Measurements from ENCODE around the gene TSPAN11.

Gene TSPAN11

DNA sequence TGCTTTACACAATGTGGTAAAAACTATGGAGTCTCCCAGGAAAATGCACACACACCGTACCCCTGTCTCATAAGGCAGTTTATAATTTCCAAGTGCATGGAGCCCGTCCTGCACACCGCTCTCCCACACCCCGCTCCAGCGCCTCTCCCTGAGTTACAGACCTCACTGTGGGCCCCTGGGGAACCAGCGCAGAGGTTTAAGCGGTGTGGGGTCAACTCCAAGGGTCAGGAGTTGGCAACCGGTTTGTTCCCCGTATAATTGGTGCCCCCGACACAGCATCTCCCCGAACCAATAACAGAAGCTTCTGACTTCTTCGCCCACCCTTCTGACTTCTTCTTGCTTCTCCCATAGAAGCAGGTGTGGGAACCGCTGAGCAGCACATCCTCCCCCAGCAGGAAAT is 88.7 kb downstream of the TSPAN11 start:
- Histone ChIP-seq H3K9ac (no peak overlapping the region), H3K4me3 (no peak overlapping the region), H3K4me1 (peaks cover 0 to 21% (median 12%) of the 10 kb centered on the region in 10 experiments; a peak in 14 of 20 replicates), H4K20me1 (no peaks in the 10 kb centered on the region), H3K36me3 (no peaks in the 10 kb centered on the region), H3K9me3 (replicated peaks in 1 of 11) (0 out of 22 replicates have a peak, but pooled peaks cover 0 to 5% (median 0%) of the 10 kb centered on the region in 11 experiments), H3K27ac (no peak overlapping the region), H3K4me2 (no peak overlapping the region), H3K27me3 (no peaks in the 10 kb centered on the region)
- TF ChIP-seq Cebpa-rat (IDR thresholded peaks at IDR 0.05): no peak

DNA sequence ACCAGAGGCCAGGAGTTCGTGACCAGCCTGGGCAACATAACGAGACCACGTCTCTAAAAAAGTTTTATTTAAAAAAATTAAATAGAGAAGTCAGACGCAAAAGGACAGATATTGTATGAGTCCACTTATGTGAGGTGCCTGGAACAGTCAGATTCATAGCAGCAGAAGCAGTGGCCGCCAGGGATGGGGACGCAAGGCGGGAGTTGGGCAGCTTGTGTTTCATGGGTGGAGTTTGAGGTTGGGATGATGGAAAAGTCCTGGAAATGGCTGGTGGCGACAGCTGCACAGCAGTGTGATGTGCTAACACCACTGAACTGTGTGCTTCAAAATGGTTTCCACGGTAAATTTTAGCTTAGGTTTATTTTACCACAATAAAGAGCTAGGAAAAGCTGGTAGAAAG is 89.5 kb downstream of the TSPAN11 start:
- no peak for TF ChIP-seq Cebpa-rat (IDR thresholded peaks at IDR 0.05)

DNA sequence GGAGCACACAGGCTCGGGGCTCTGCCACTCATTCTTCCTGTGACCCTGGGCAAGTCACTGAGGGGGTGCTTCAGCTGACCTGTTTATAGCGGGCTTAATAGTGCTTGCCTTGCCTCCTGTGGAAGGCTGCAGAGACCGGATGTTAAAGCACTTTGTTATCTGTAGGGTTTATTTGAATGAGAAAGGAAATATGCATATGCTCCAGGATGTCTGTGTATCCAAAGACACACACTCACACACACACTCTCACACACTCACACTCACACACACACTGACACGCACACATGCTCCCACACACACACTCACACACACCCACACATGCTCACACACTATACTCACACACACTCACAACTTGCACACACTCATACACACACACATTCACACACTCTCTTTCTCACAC is 91.0 kb downstream of the TSPAN11 start:
- Histone ChIP-seq H3K4me2 (no peak overlapping the region), H3K4me3 (no peak overlapping the region), H3K36me3 (no peaks in the 10 kb centered on the region), H4K20me1 (no peaks in the 10 kb centered on the region), H3K27me3 (no peaks in the 10 kb centered on the region), H3K27ac (no peak overlapping the region), H3K9me3 (replicated peaks in 1 of 11) (0 out of 22 replicates have a peak, but pooled peaks cover 0 to 5% (median 0%) of the 10 kb centered on the region in 11 experiments), H3K4me1 (peaks cover 0 to 23% (median 12%) of the 10 kb centered on the region in 10 experiments; a peak in 14 of 20 replicates), H3K9ac (no peak overlapping the region)
- no peak for TF ChIP-seq Cebpa-rat (IDR thresholded peaks at IDR 0.05)

More for the DNA sequence above, 89.5 kb downstream of the TSPAN11 start:
- H3K27me3 ChIP-seq: no peaks in the 10 kb centered on the region
- no peak overlapping the region for H3K9ac ChIP-seq
- no peak overlapping the region for H3K4me2 ChIP-seq
- H3K36me3 ChIP-seq: no peaks in the 10 kb centered on the region
- H3K27ac ChIP-seq: no peak overlapping the region
- 0 out of 22 replicates have a peak, but pooled peaks cover 0 to 5% (median 0%) of the 10 kb centered on the region in 11 experiments for H3K9me3 ChIP-seq (replicated peaks in 1 of 11)
- no peaks in the 10 kb centered on the region for H4K20me1 ChIP-seq
- H3K4me1 ChIP-seq: peaks cover 0 to 23% (median 12%) of the 10 kb centered on the region in 10 experiments; a peak in 14 of 20 replicates
- H3K4me3 ChIP-seq: no peak overlapping the region

GRCh38 chr12:31018106-31018789 is 91.7 kb downstream of the TSPAN11 start:
- Histone ChIP-seq H3K4me3 (no peak overlapping the region), H3K9ac (no peak overlapping the region)
- TF ChIP-seq Cebpa-rat (IDR thresholded peaks at IDR 0.05): no peak

DNA sequence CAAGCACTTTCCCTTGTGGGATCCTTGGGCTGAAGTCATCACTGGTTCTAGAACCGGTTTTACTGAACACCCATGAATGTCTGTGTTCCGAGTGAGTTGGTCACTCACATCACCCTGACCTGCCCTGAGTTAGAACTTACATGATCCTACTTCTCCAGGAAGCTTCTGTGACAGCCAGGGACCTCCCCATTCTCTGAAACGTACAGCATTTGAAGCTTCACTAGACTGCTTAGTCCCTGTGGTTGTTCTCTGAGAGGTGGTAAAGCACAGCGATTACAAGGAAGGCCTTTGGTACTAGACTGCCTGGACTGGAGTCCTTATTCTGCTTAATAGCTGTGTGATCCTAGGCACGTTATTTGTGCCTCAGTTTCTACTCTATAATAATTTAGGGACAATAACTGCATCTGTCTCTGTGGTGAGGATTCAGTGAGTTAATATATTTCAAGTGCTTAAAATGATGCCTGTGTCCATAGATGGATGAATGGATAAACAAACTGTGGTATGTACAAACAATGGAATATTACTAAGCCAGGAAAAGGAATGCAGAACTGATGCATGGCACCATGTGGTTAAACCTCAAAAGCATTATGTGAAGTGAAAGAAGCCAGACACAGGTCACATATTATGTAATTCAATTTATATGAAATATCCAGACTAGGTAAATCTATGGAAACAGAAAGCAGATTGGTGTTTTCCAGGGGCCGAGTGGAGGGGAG is 92.4 kb downstream of the TSPAN11 start:
- Histone ChIP-seq H3K4me1 (peaks cover 0 to 23% (median 12%) of the 10 kb centered on the region in 10 experiments; a peak in 14 of 20 replicates), H3K4me3 (no peak overlapping the region), H3K27me3 (no peaks in the 10 kb centered on the region), H4K20me1 (no peaks in the 10 kb centered on the region), H3K9me3 (replicated peaks in 1 of 11) (0 out of 22 replicates have a peak, but pooled peaks cover 0 to 5% (median 0%) of the 10 kb centered on the region in 11 experiments), H3K36me3 (no peaks in the 10 kb centered on the region), H3K4me2 (peak overlapping the region in 8 of 11 experiments; percentile 13 to 68 (median 24); a peak in 9 of 22 replicates), H3K27ac (no peak overlapping the region), H3K9ac (no peak overlapping the region)
- TF ChIP-seq Cebpa-rat (IDR thresholded peaks at IDR 0.05): no peak

More at GRCh38 chr12:31018106-31018789, 91.7 kb downstream of the TSPAN11 start:
- Histone ChIP-seq H3K4me1 (peaks cover 0 to 23% (median 12%) of the 10 kb centered on the region in 10 experiments; a peak in 14 of 20 replicates), H3K4me2 (peak overlapping the region in 8 of 11 experiments; percentile 13 to 68 (median 24); a peak in 9 of 22 replicates), H3K27me3 (no peaks in the 10 kb centered on the region), H4K20me1 (no peaks in the 10 kb centered on the region), H3K27ac (no peak overlapping the region), H3K9me3 (replicated peaks in 1 of 11) (0 out of 22 replicates have a peak, but pooled peaks cover 0 to 5% (median 0%) of the 10 kb centered on the region in 11 experiments), H3K36me3 (no peaks in the 10 kb centered on the region)

- no peaks in the 10 kb centered on the region for H3K27me3 ChIP-seq
- H3K4me3 ChIP-seq: no peak overlapping the region
- no peaks in the 10 kb centered on the region for H3K36me3 ChIP-seq
- peak overlapping the region in 2 of 11 experiments; percentile 6 to 20; a peak in 2 of 22 replicates for H3K4me2 ChIP-seq
- H3K27ac ChIP-seq: no peak overlapping the region
- peaks cover 0 to 23% (median 12%) of the 10 kb centered on the region in 10 experiments; a peak in 14 of 20 replicates for H3K4me1 ChIP-seq
- H4K20me1 ChIP-seq: no peaks in the 10 kb centered on the region
- H3K9ac ChIP-seq: no peak overlapping the region
- no peak for TF ChIP-seq Cebpa-rat (IDR thresholded peaks at IDR 0.05)
- 0 out of 22 replicates have a peak, but pooled peaks cover 0 to 5% (median 0%) of the 10 kb centered on the region in 11 experiments for H3K9me3 ChIP-seq (replicated peaks in 1 of 11)
Observed at GRCh38 chr12:31019561-31019960, 93.0 kb downstream of the TSPAN11 start.

- H3K36me3 ChIP-seq: no peaks in the 10 kb centered on the region
- 0 out of 22 replicates have a peak, but pooled peaks cover 0 to 5% (median 0%) of the 10 kb centered on the region in 11 experiments for H3K9me3 ChIP-seq (replicated peaks in 1 of 11)
- no peaks in the 10 kb centered on the region for H4K20me1 ChIP-seq
- peaks cover 0 to 23% (median 12%) of the 10 kb centered on the region in 10 experiments; a peak in 14 of 20 replicates for H3K4me1 ChIP-seq
- no peak overlapping the region for H3K4me3 ChIP-seq
- TF ChIP-seq Cebpa-rat (IDR thresholded peaks at IDR 0.05): no peak
- no peak overlapping the region for H3K9ac ChIP-seq
- no peaks in the 10 kb centered on the region for H3K27me3 ChIP-seq
- peak overlapping the region in 2 of 11 experiments; percentile 6 to 20; a peak in 2 of 22 replicates for H3K4me2 ChIP-seq
- no peak overlapping the region for H3K27ac ChIP-seq
Observed at GRCh38 chr12:31019976-31020375, 93.4 kb downstream of the TSPAN11 start.

DNA sequence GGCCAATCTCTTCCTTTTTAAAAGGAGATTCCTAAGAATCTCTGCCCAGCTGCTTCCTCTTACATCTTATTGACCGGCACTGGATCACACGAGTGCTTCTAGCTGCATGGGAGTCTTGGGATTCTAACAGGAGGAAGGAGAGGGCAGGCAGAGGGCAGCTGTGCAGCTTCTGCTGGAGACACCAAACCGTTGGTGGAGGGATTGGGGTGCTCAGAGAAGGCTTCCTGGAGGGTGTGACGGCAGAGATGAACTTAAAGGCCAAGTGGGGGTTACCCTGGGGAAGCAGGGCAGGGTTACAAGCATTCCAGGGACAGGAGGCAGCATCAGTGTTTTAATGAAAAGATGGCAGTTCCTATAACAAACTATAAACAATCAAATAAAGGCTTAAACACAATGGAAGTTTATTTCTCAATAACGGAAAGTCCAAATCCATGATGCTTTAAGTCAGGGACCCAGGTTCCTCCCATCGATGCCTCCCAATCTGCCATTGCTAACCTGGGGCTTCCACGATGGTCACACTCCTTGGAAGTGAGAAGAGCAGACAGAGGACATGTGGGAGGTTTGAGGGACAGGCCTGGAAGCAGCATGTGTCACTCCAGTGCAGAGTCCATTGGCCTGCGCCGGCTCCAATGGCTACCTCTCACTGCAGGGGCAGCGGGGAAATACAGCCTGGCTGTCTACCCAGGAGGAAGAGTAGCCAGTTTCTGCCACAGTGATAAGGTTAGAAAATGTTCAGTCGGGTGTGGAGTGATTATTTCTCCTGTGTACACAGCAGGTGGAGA is 94.0 kb downstream of the TSPAN11 start:
- TF ChIP-seq Cebpa-rat (IDR thresholded peaks at IDR 0.05): no peak
- 0 out of 22 replicates have a peak, but pooled peaks cover 0 to 5% (median 0%) of the 10 kb centered on the region in 11 experiments for H3K9me3 ChIP-seq (replicated peaks in 1 of 11)
- peaks cover 0 to 23% (median 12%) of the 10 kb centered on the region in 10 experiments; a peak in 14 of 20 replicates for H3K4me1 ChIP-seq
- H3K4me2 ChIP-seq: no peak overlapping the region; a peak in 1 of 22 replicates
- no peaks in the 10 kb centered on the region for H3K36me3 ChIP-seq
- no peak overlapping the region for H3K4me3 ChIP-seq
- no peak overlapping the region for H3K9ac ChIP-seq
- no peak overlapping the region for H3K27ac ChIP-seq
- H3K27me3 ChIP-seq: no peaks in the 10 kb centered on the region
- no peaks in the 10 kb centered on the region for H4K20me1 ChIP-seq
